Measurements from ENCODE around the gene MYLK4. TPM values are rescaled to one million over a fixed set of nuclear protein-coding genes. Genes with fewer than 3 reads are reported as not detected.

Gene MYLK4
- total and polyA plus RNA-seq, 2 donors (not counting 3 experiments of a cell fraction or from before 2014, with no cell fraction given): 0.41 to 0.62 TPM

- no TSS peak for BruUV-seq (replicated peaks)
- H3K9ac ChIP-seq (replicated peaks; ENCODE audit: extremely low read depth, insufficient read depth, low read length): no peak overlapping the region
- H4K20me1 ChIP-seq (replicated peaks; ENCODE audit: control insufficient read depth, extremely low read depth, insufficient read depth, low read length): no peaks in the 10 kb centered on the region
- DNase-seq (ENCODE audit: low read depth, low spot score): no peak
- no peak for FAIRE-seq
- no peaks in the 10 kb centered on the region for H3K4me1 ChIP-seq (ENCODE audit: control insufficient read depth, extremely low read depth, insufficient read depth, low read length)
- no peak for TF ChIP-seq JUN (IDR thresholded peaks at IDR 0.05; ENCODE audit: borderline replicate concordance, insufficient read depth, insufficient read length, low read depth)
- no peak for TF ChIP-seq CTCF (IDR thresholded peaks at IDR 0.05; ENCODE audit: extremely low read depth in 1 of 2, insufficient read depth in 1 of 2, low read depth in 1 of 2, low read length in 2 of 2)
- TF ChIP-seq POLR2AphosphoS5 (IDR thresholded peaks at IDR 0.05; ENCODE audit: insufficient read depth, low read depth, low read length): no peak
- no peak for TF ChIP-seq FOS (IDR thresholded peaks at IDR 0.05; ENCODE audit: borderline replicate concordance, insufficient read depth, low read length)
- TF ChIP-seq MAX (IDR thresholded peaks at IDR 0.05; ENCODE audit: insufficient read depth, insufficient read length): no peak
- TF ChIP-seq GATA2 (IDR thresholded peaks at IDR 0.05; ENCODE audit: insufficient read depth, insufficient read length, low read depth, low read length): no peak
- TF ChIP-seq EZH2 (IDR thresholded peaks at IDR 0.05; ENCODE audit: borderline replicate concordance, low read depth, low read length, severe bottlenecking): no peak
- TF ChIP-seq MYC (IDR thresholded peaks at IDR 0.05; ENCODE audit: low read depth, low read length): no peak
- TF ChIP-seq POLR2A (IDR thresholded peaks at IDR 0.05; ENCODE audit: low read depth, low read length): no peak
- dilution Hi-C loops (cut with MboI; ENCODE audit: extremely low pct_ligation_motif_present, low sequenced_read_pairs) (no loop called here), intact Hi-C loops (cut with micrococcal nuclease) (loop anchor here (5.0 kb wide), 1 partner anchor 297 kb away; no protein-coding TSS in a partner anchor)
- no peaks in the 10 kb centered on the region for H3K9me1 ChIP-seq (replicated peaks; ENCODE audit: control insufficient read depth, extremely low read depth, insufficient read depth, low read length)
- no peaks in the 10 kb centered on the region for H3K36me3 ChIP-seq (ENCODE audit: control insufficient read depth in 2 of 2, extremely low read depth in 1 of 2, insufficient read depth in 2 of 2, low read length in 2 of 2)
- ChIA-PET POLR2A (no interaction called here), CTCF (interaction anchor here (0.8 to 1.5 kb wide), 2 partner anchors 11 to 17 kb away, joined by 3 read pairs; no protein-coding TSS in a partner anchor)
- no peak overlapping the region for H3K4me2 ChIP-seq (ENCODE audit: insufficient read depth, low read length)
- H3K27me3 ChIP-seq (ENCODE audit: control insufficient read depth in 2 of 2, insufficient read depth in 2 of 2, low read length in 2 of 2): no peaks in the 10 kb centered on the region
- H3K9me3 ChIP-seq (replicated peaks; ENCODE audit: control insufficient read depth, insufficient read depth, low read length): no peaks in the 10 kb centered on the region
- no peak overlapping the region for H3K27ac ChIP-seq (ENCODE audit: insufficient read depth, low read depth, low read length)
- H3K79me2 ChIP-seq (ENCODE audit: control insufficient read depth, insufficient read depth, low read length): no peaks in the 10 kb centered on the region
- no peak overlapping the region for H2AFZ ChIP-seq (ENCODE audit: low read depth, low read length)
- no peak overlapping the region for H3K4me3 ChIP-seq (replicated peaks in 1 of 3; ENCODE audit: insufficient read depth in 1 of 3, low read depth in 1 of 3, low read length in 3 of 3)
Observed at GRCh38 chr6:2744778-2745177, 5.9 kb downstream of the MYLK4 start.
